ENCODE data around the gene TMEM192.
"Not testable (repeated sequence)": the region's sequence is repeated elsewhere in the genome, so short reads cannot be mapped to it uniquely, and the experiment has no call there.

TMEM192 gene

GRCh38 chr4:165129924-165130323, 17.3 kb upstream of the TMEM192 start:
- H3K4me3 ChIP-seq (IDR thresholded peaks at IDR 0.05; ENCODE audit: insufficient read depth, low read depth, low read length): no peak overlapping the region
- H3K9ac ChIP-seq: no peak overlapping the region
- H3K4me2 ChIP-seq: no peak overlapping the region
- H3K4me1 ChIP-seq (ENCODE audit: low read depth, poor library complexity, severe bottlenecking): peaks cover 6% of the 10 kb centered on the region
- H3K27me3 ChIP-seq (ENCODE audit: insufficient read depth, low read depth): no peaks in the 10 kb centered on the region; the same call in 1 of the 2 replicates
- H3K36me3 ChIP-seq (ENCODE audit: insufficient read depth): no peaks in the 10 kb centered on the region
- no peak for TF ChIP-seq CTCF (conservative IDR thresholded peaks at IDR 0.05; ENCODE audit: low read depth, low read length)
- H4K20me1 ChIP-seq (ENCODE audit: insufficient read depth): no peaks in the 10 kb centered on the region
- no peak overlapping the region for H3K27ac ChIP-seq
- no peaks in the 10 kb centered on the region for H3K79me2 ChIP-seq (ENCODE audit: insufficient read depth, low read depth)
- no peak overlapping the region for H2AFZ ChIP-seq (ENCODE audit: low read depth)

GRCh38 chr4:165125869-165126499, 13.3 kb upstream of the TMEM192 start:
- not testable (repeated sequence) for H2AFZ ChIP-seq (ENCODE audit: low read depth); H3K79me2 ChIP-seq (ENCODE audit: insufficient read depth, low read depth); H3K36me3 ChIP-seq (ENCODE audit: insufficient read depth); H3K4me1 ChIP-seq (ENCODE audit: low read depth, poor library complexity, severe bottlenecking); H3K27ac ChIP-seq; H3K4me3 ChIP-seq (IDR thresholded peaks at IDR 0.05; ENCODE audit: insufficient read depth, low read depth, low read length); H3K27me3 ChIP-seq (ENCODE audit: insufficient read depth, low read depth); H3K4me2 ChIP-seq; H4K20me1 ChIP-seq (ENCODE audit: insufficient read depth); H3K9ac ChIP-seq

- H4K20me1 ChIP-seq (ENCODE audit: insufficient read depth): no peaks in the 10 kb centered on the region
- H3K9ac ChIP-seq: no peak overlapping the region
- H3K36me3 ChIP-seq (ENCODE audit: insufficient read depth): no peaks in the 10 kb centered on the region
- H3K4me3 ChIP-seq (IDR thresholded peaks at IDR 0.05; ENCODE audit: insufficient read depth, low read depth, low read length): no peak overlapping the region
- no peak overlapping the region for H3K27ac ChIP-seq
- H2AFZ ChIP-seq (ENCODE audit: low read depth): no peak overlapping the region
- peaks cover 17% of the 10 kb centered on the region for H3K27me3 ChIP-seq (ENCODE audit: insufficient read depth, low read depth)
- no peak overlapping the region for H3K4me2 ChIP-seq
- H3K79me2 ChIP-seq (ENCODE audit: insufficient read depth, low read depth): no peaks in the 10 kb centered on the region
- peaks cover 12% of the 10 kb centered on the region for H3K4me1 ChIP-seq (ENCODE audit: low read depth, poor library complexity, severe bottlenecking)
- no peak for TF ChIP-seq CTCF (conservative IDR thresholded peaks at IDR 0.05; ENCODE audit: low read depth, low read length)
Observed at GRCh38 chr4:165124488-165124887, 11.8 kb upstream of the TMEM192 start.

GRCh38 chr4:165118256-165118909, 5.7 kb upstream of the TMEM192 start:
- Histone ChIP-seq H3K27me3 (ENCODE audit: insufficient read depth, low read depth) (peaks cover 44% of the 10 kb centered on the region), H3K4me1 (ENCODE audit: low read depth, poor library complexity, severe bottlenecking) (peaks cover 44% of the 10 kb centered on the region), H3K27ac (peak overlapping the region; percentile 2; the same call in 1 of the 2 replicates), H2AFZ (ENCODE audit: low read depth) (no peak overlapping the region), H3K4me3 (IDR thresholded peaks at IDR 0.05; ENCODE audit: insufficient read depth, low read depth, low read length) (no peak overlapping the region), H4K20me1 (ENCODE audit: insufficient read depth) (peaks cover 5% of the 10 kb centered on the region; the same call in 1 of the 2 replicates), H3K36me3 (ENCODE audit: insufficient read depth) (no peaks in the 10 kb centered on the region), H3K9ac (no peak overlapping the region), H3K4me2 (peak overlapping the region; percentile 32), H3K79me2 (ENCODE audit: insufficient read depth, low read depth) (no peaks in the 10 kb centered on the region)
- TF ChIP-seq CTCF (conservative IDR thresholded peaks at IDR 0.05; ENCODE audit: low read depth, low read length): no peak

GRCh38 chr4:165115301-165115700, 2.6 kb upstream of the TMEM192 start:
- no peak for TF ChIP-seq CTCF (conservative IDR thresholded peaks at IDR 0.05; ENCODE audit: low read depth, low read length)

More at GRCh38 chr4:165115301-165115700, 2.6 kb upstream of the TMEM192 start:
- Histone ChIP-seq H3K4me3 (IDR thresholded peaks at IDR 0.05; ENCODE audit: insufficient read depth, low read depth, low read length) (no peak overlapping the region), H3K4me1 (ENCODE audit: low read depth, poor library complexity, severe bottlenecking) (peaks cover 55% of the 10 kb centered on the region), H3K79me2 (ENCODE audit: insufficient read depth, low read depth) (peaks cover 11% of the 10 kb centered on the region), H3K27me3 (ENCODE audit: insufficient read depth, low read depth) (peaks cover 34% of the 10 kb centered on the region), H3K36me3 (ENCODE audit: insufficient read depth) (no peaks in the 10 kb centered on the region), H2AFZ (ENCODE audit: low read depth) (no peak overlapping the region), H4K20me1 (ENCODE audit: insufficient read depth) (peaks cover 5% of the 10 kb centered on the region; the same call in 1 of the 2 replicates), H3K9ac (no peak overlapping the region), H3K27ac (no peak overlapping the region), H3K4me2 (no peak overlapping the region)
